ENCODE results near the gene PCDH12. TPM values are rescaled to one million over a fixed set of nuclear protein-coding genes. Genes with fewer than 3 reads are reported as not detected.

The PCDH12 gene
- total RNA-seq, 1 donor from 2014 or later: under 0.01 TPM

DNA sequence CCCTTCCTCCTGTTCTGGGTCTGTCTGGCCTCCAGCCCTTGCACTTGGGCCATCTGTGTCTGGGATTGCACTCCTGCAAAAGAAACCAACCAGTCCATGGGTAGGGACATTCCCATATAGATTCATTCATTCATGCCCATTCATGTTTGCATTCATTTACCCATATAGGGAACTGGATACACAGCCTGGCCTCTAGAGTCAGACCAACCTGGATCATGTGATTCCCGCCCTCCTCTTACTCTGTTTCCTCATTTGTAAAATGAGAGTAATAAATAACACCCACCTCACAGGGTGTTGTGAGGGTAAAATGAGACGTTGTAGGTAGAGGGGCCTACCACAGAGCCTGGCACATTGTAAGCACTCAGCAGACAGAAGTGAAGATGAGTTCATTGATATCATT, 8.5 kb downstream of the PCDH12 start:
- Histone ChIP-seq H3K36me3 (ENCODE audit: control insufficient read depth, insufficient read depth, low read length) (no peaks in the 10 kb centered on the region), H3K4me3 (ENCODE audit: low read depth, low read length) (no peak overlapping the region), H3K27me3 (ENCODE audit: control insufficient read depth, insufficient read depth, low read length) (no peaks in the 10 kb centered on the region)
- TF ChIP-seq, protein P1, sequence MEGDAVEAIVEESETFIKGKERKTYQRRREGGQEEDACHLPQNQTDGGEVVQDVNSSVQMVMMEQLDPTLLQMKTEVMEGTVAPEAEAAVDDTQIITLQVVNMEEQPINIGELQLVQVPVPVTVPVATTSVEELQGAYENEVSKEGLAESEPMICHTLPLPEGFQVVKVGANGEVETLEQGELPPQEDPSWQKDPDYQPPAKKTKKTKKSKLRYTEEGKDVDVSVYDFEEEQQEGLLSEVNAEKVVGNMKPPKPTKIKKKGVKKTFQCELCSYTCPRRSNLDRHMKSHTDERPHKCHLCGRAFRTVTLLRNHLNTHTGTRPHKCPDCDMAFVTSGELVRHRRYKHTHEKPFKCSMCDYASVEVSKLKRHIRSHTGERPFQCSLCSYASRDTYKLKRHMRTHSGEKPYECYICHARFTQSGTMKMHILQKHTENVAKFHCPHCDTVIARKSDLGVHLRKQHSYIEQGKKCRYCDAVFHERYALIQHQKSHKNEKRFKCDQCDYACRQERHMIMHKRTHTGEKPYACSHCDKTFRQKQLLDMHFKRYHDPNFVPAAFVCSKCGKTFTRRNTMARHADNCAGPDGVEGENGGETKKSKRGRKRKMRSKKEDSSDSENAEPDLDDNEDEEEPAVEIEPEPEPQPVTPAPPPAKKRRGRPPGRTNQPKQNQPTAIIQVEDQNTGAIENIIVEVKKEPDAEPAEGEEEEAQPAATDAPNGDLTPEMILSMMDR (IDR thresholded peaks at IDR 0.05; ENCODE audit: insufficient read depth, low read length, severe bottlenecking): no peak
- no peak for FAIRE-seq
- peak; percentile 33 for DNase-seq (ENCODE audit: low read depth)

DNA sequence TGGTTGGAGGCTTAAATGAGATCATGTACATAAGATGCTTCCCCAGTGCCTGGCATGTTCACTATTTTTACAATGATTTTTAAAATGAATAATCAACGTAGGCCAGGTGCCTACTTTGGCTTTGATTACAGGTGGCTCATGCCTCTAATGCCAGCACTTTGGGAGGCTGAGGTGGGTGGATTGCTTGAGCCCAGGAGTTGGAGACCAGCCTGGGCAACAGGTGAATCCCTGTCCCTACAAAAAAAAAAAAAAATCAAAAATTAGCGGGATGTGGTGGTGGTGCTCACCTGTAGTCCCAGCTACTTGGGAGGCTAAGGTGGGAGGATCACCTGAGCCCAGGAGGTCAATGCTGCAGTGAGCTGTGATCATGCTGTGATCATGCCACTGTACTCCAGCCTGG, 9.2 kb downstream of the PCDH12 start:
- Histone ChIP-seq H3K4me3 (ENCODE audit: low read depth, low read length) (no peak overlapping the region), H3K27me3 (ENCODE audit: control insufficient read depth, insufficient read depth, low read length) (no peaks in the 10 kb centered on the region), H3K36me3 (ENCODE audit: control insufficient read depth, insufficient read depth, low read length) (no peaks in the 10 kb centered on the region)
- TF ChIP-seq, protein P1 (IDR thresholded peaks at IDR 0.05; ENCODE audit: insufficient read depth, low read length, severe bottlenecking): no peak
- FAIRE-seq (no peak), DNase-seq (ENCODE audit: low read depth) (no peak)

DNA sequence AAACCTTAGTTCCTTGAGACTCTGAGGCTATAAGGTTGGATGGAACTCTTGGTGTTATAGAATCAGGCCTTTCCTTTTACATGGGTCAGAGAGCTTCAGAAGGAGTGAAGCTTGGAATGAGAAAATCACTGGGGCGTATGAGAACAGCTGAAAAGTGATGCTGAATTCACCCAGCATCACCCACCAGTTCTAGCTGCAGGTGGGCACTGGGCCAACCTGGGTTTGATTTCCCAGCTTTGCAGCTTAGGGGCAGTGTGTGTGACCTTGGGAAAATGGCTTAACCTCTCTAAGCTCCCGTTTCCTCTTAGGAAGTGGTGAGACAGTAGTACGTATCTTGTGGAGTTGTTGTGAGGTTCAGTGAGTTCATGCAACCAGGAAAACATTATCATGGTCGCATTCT, 10.7 kb downstream of the PCDH12 start:
- DNase-seq (ENCODE audit: low read depth): no peak
- no peak for FAIRE-seq

DNA sequence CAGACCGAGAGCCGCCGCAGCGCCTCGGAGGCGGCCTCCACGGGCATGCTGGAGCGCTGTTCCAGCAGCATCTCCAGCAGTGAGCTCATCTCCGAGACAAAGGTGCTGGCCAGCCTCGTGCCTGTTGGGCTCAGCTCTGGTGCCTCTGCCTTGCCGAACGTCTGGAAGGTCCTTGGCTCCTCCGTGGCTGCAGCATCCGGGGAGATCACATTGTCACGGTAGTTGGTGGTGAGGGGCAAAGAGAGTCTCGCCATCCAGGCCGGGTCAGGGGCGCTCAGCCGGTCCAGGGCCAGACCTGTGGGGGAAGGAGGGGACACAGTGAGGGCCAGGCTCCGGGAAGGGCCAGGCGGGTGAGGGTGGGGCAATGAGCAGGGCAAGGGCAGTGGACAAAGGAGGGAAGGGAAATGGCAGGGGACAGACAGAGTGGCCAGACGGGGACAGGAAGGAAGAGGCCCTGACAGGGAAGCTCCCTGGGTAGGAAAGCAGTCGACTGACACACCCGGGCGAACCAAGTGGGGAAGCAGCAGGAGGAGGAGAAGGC, 12.4 kb downstream of the PCDH12 start:
- FAIRE-seq: no peak
- TF ChIP-seq, protein P1 (IDR thresholded peaks at IDR 0.05; ENCODE audit: insufficient read depth, low read length, severe bottlenecking): no peak
- no peak overlapping the region for H3K4me3 ChIP-seq (ENCODE audit: low read depth, low read length)

More for the DNA sequence above, 10.7 kb downstream of the PCDH12 start:
- no peak overlapping the region for H3K4me3 ChIP-seq (ENCODE audit: low read depth, low read length)
- TF ChIP-seq, protein P1 (IDR thresholded peaks at IDR 0.05; ENCODE audit: insufficient read depth, low read length, severe bottlenecking): no peak
- H3K27me3 ChIP-seq (ENCODE audit: control insufficient read depth, insufficient read depth, low read length): no peaks in the 10 kb centered on the region
- H3K36me3 ChIP-seq (ENCODE audit: control insufficient read depth, insufficient read depth, low read length): no peaks in the 10 kb centered on the region

GRCh38 chr5:141944076-141944475, 13.9 kb downstream of the PCDH12 start:
- peaks cover 1% of the 10 kb centered on the region for H3K36me3 ChIP-seq (ENCODE audit: control insufficient read depth, insufficient read depth, low read length)
- no peaks in the 10 kb centered on the region for H3K27me3 ChIP-seq (ENCODE audit: control insufficient read depth, insufficient read depth, low read length)
- FAIRE-seq (no peak), DNase-seq (ENCODE audit: low read depth) (peak; percentile 78)
- TF ChIP-seq, protein P1 (IDR thresholded peaks at IDR 0.05; ENCODE audit: insufficient read depth, low read length, severe bottlenecking): no peak
- no peak overlapping the region for H3K4me3 ChIP-seq (ENCODE audit: low read depth, low read length)

More for the DNA sequence above, 12.4 kb downstream of the PCDH12 start:
- no peak for DNase-seq (ENCODE audit: low read depth)
- H3K27me3 ChIP-seq (ENCODE audit: control insufficient read depth, insufficient read depth, low read length): no peaks in the 10 kb centered on the region
- no peaks in the 10 kb centered on the region for H3K36me3 ChIP-seq (ENCODE audit: control insufficient read depth, insufficient read depth, low read length)

All from bronchial epithelial cell (primary cell).